C4-2B (cell line): ENCODE results near the gene SLC12A4.

Experiments
- H3K27ac ChIP-seq: fragments of 450-650 bp; 2 replicates; pipeline ENCODE4 v1.5.1; 2017
- CTCF ChIP-seq: fragments of 450-650 bp; conservative IDR thresholded peaks from 2 replicates; pipeline ENCODE4 v1.5.1; 2017; ENCODE audit warnings: mild to moderate bottlenecking
- ZFX ChIP-seq: fragments of 450-650 bp; IDR thresholded peaks from 2 replicates; pipeline ENCODE4 v1.6.1; 2017

SLC12A4 gene

GRCh38 chr16:67927131-67927941, 41.1 kb downstream of the SLC12A4 start:
- peak overlapping the region; percentile 97 for H3K27ac ChIP-seq
- TF ChIP-seq CTCF = no peak
- no peak for TF ChIP-seq ZFX

GRCh38 chr16:67926181-67926750, 42.2 kb downstream of the SLC12A4 start:
- TF ChIP-seq CTCF (no peak; the same call in 1 of the 2 replicates), ZFX (no peak)
- peak overlapping the region; percentile 97 for H3K27ac ChIP-seq

GRCh38 chr16:67924140-67924906, 44.1 kb downstream of the SLC12A4 start:
- TF ChIP-seq ZFX = no peak
- no peak for TF ChIP-seq CTCF
- H3K27ac ChIP-seq = peak overlapping the region; percentile 83

- peak overlapping the region; percentile 83 for H3K27ac ChIP-seq
Measured at GRCh38 chr16:67923414-67924116, 44.9 kb downstream of the SLC12A4 start.

GRCh38 chr16:67922740-67923139, 45.7 kb downstream of the SLC12A4 start:
- TF ChIP-seq CTCF (no peak), ZFX (no peak)

More at GRCh38 chr16:67923414-67924116, 44.9 kb downstream of the SLC12A4 start:
- TF ChIP-seq CTCF = no peak
- no peak for TF ChIP-seq ZFX

GRCh38 chr16:67922221-67922620, 46.2 kb downstream of the SLC12A4 start:
- peak overlapping the region; percentile 83 for H3K27ac ChIP-seq
- TF ChIP-seq CTCF (no peak), ZFX (no peak)

More at GRCh38 chr16:67922740-67923139, 45.7 kb downstream of the SLC12A4 start:
- peak overlapping the region; percentile 83 for H3K27ac ChIP-seq
